Astrocyte (in vitro differentiated cells and primary cell): Measurements from ENCODE around the gene HSPA4L. TPM values are rescaled to one million over a fixed set of nuclear protein-coding genes. Genes with fewer than 3 reads are reported as not detected.

ENCODE experiments used
- DNase-seq: peaks from one replicate; pipeline ENCODE4 v3.0.0-alpha.2; 2010; ENCODE audit warnings: low read depth
- FAIRE-seq: peaks from 2 replicates; lab custom pipeline; 2011; peaks lifted over from hg19 to GRCh38; lab: Jason Lieb, UNC
- H2AFZ ChIP-seq: 2 replicates; pipeline ENCODE4 v1.6.0; 2012; ENCODE audit warnings: low read depth, low read length, inconsistent platforms
- H3K27ac ChIP-seq: 2 replicates; pipeline ENCODE4 v1.5.1; 2011; ENCODE audit warnings: low read depth, low read length, inconsistent platforms
- H3K27me3 ChIP-seq: 2 replicates; pipeline ENCODE4 v1.6.0; 2011; ENCODE audit warnings: low read length, inconsistent platforms; ENCODE audit not compliant: insufficient read depth
- H3K36me3 ChIP-seq: 2 replicates; pipeline ENCODE4 v1.5.1; 2011; ENCODE audit warnings: low read length, inconsistent platforms; ENCODE audit not compliant: insufficient read depth
- H3K4me1 ChIP-seq: 2 replicates; pipeline ENCODE4 v1.5.1; 2011; ENCODE audit warnings: low read length, inconsistent platforms; ENCODE audit not compliant: insufficient read depth
- H3K4me2 ChIP-seq: 2 replicates; pipeline ENCODE4 v1.6.0; 2012; ENCODE audit warnings: low read length, inconsistent platforms
- H3K4me3 ChIP-seq: 2 replicates; pipeline ENCODE4 v1.5.1; 2011; ENCODE audit warnings: low read depth, mild to moderate bottlenecking, low read length, inconsistent platforms; ENCODE audit not compliant: insufficient read depth
- H3K79me2 ChIP-seq: 2 replicates; pipeline ENCODE4 v1.6.0; 2012; ENCODE audit warnings: mild to moderate bottlenecking, low read length, inconsistent platforms; ENCODE audit not compliant: insufficient read depth
- H3K9ac ChIP-seq: 2 replicates; pipeline ENCODE4 v1.6.0; 2012; ENCODE audit warnings: mild to moderate bottlenecking, low read length, inconsistent platforms
- H3K9me3 ChIP-seq: 2 replicates; pipeline ENCODE4 v1.5.1; 2012; ENCODE audit warnings: low read depth, mild to moderate bottlenecking, low read length, inconsistent platforms; ENCODE audit not compliant: insufficient read depth
- H4K20me1 ChIP-seq: 2 replicates; pipeline ENCODE4 v1.6.0; 2012; ENCODE audit warnings: low read length, inconsistent platforms; ENCODE audit not compliant: insufficient read depth
- H3K27ac Mint-ChIP-seq: one replicate; pipeline ENCODE4 v1.8.0; 2021; ENCODE audit warnings: mild to moderate bottlenecking, mixed read lengths; ENCODE audit not compliant: unreplicated experiment
- H3K27me3 Mint-ChIP-seq: one replicate; pipeline ENCODE4 v1.8.0; 2021; ENCODE audit warnings: low read depth, mixed read lengths; ENCODE audit not compliant: unreplicated experiment
- H3K36me3 Mint-ChIP-seq: one replicate; pipeline ENCODE4 v1.8.0; 2021; ENCODE audit warnings: low read depth, mixed read lengths; ENCODE audit not compliant: unreplicated experiment
- H3K4me1 Mint-ChIP-seq: one replicate; pipeline ENCODE4 v1.8.0; 2021; ENCODE audit warnings: low read depth, mixed read lengths; ENCODE audit not compliant: unreplicated experiment
- H3K4me3 Mint-ChIP-seq: one replicate; pipeline ENCODE4 v1.8.0; 2021; ENCODE audit warnings: mild to moderate bottlenecking, moderate library complexity, mixed read lengths; ENCODE audit not compliant: unreplicated experiment
- H3K9me3 Mint-ChIP-seq: one replicate; pipeline ENCODE4 v1.8.0; 2021; ENCODE audit warnings: mild to moderate bottlenecking, mixed read lengths; ENCODE audit not compliant: unreplicated experiment
- EZH2 ChIP-seq: IDR thresholded peaks from 2 replicates; pipeline ENCODE4 v1.6.1; 2012; ENCODE audit warnings: mild to moderate bottlenecking, low read length, inconsistent platforms; ENCODE audit not compliant: insufficient read depth
- total RNA-seq: library from RNA; stranded (reverse); gene quantifications from 2 replicates; pipeline ENCODE4 v1.2.1, GENCODE V29; 2021
- TF ChIP-seq, protein P1 (sequence below): IDR thresholded peaks from 2 replicates; pipeline ENCODE4 v1.5.1; 2011; ENCODE audit warnings: low read depth, mild to moderate bottlenecking, inconsistent platforms, low read length, moderate library complexity; ENCODE audit not compliant: insufficient read depth

Gene HSPA4L
- total RNA-seq, 1 donor from 2014 or later = 8.9 TPM

DNA sequence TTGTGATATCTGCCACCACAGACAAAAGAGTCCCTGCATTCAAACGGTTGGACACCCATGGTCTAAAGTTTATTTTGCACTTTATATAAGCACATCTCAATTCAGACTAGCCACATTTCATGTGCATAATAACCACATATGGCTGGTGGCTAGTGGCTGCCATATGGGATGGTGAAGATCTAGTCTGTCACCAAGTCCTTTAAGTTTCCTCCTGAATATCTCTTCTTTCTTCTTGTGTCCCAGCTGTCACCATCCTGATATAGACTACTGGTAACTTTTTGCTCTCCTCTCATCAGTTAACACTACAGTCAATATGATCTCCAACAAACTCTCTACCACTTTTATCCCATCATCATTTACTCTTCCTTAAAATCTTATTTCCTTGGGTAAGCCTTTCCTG lies 9.3 kb downstream of the HSPA4L start:
- Mint-ChIP-seq H3K36me3 (no peaks in the 10 kb centered on the region), H3K4me1 (no peaks in the 10 kb centered on the region), H3K9me3 (no peaks in the 10 kb centered on the region), H3K4me3 (no peak overlapping the region), H3K27me3 (no peaks in the 10 kb centered on the region), H3K27ac (no peak overlapping the region)
- Histone ChIP-seq H3K9ac (no peak overlapping the region), H3K4me3 (no peak overlapping the region), H3K79me2 (no peaks in the 10 kb centered on the region), H2AFZ (no peak overlapping the region), H3K36me3 (no peaks in the 10 kb centered on the region), H3K27ac (no peak overlapping the region), H3K27me3 (no peaks in the 10 kb centered on the region), H3K9me3 (no peaks in the 10 kb centered on the region), H3K4me2 (no peak overlapping the region), H4K20me1 (no peaks in the 10 kb centered on the region), H3K4me1 (no peaks in the 10 kb centered on the region)
- DNase-seq = no peak
- no peak for TF ChIP-seq EZH2
- TF ChIP-seq, protein P1, sequence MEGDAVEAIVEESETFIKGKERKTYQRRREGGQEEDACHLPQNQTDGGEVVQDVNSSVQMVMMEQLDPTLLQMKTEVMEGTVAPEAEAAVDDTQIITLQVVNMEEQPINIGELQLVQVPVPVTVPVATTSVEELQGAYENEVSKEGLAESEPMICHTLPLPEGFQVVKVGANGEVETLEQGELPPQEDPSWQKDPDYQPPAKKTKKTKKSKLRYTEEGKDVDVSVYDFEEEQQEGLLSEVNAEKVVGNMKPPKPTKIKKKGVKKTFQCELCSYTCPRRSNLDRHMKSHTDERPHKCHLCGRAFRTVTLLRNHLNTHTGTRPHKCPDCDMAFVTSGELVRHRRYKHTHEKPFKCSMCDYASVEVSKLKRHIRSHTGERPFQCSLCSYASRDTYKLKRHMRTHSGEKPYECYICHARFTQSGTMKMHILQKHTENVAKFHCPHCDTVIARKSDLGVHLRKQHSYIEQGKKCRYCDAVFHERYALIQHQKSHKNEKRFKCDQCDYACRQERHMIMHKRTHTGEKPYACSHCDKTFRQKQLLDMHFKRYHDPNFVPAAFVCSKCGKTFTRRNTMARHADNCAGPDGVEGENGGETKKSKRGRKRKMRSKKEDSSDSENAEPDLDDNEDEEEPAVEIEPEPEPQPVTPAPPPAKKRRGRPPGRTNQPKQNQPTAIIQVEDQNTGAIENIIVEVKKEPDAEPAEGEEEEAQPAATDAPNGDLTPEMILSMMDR = no peak
- FAIRE-seq = peak; percentile 86

DNA sequence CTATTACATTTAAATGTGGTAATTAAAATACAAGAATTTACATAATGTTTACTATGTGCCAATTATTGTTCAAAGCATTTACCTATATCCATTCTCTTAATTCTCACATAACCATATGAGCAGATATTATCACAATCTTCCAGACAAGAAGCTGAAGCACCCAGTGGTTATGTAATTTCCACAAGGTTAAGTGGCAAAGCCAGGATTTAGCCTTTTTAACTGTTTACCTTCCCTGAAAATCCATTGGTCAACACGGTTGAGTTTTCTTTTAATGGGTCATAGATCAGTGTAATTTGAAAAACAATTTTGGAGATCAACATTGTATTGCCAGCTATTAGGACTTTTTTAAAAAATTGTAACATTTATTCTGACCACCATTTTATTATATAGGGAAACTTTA lies 11.4 kb downstream of the HSPA4L start:
- no peaks in the 10 kb centered on the region for H3K9me3 Mint-ChIP-seq
- no peaks in the 10 kb centered on the region for H3K36me3 ChIP-seq
- H3K79me2 ChIP-seq = no peaks in the 10 kb centered on the region
- H3K27me3 Mint-ChIP-seq = no peaks in the 10 kb centered on the region
- no peaks in the 10 kb centered on the region for H3K27me3 ChIP-seq
- H4K20me1 ChIP-seq = no peaks in the 10 kb centered on the region
- no peak for TF ChIP-seq EZH2
- TF ChIP-seq, protein P1 = no peak
- H3K9me3 ChIP-seq = no peaks in the 10 kb centered on the region
- H3K36me3 Mint-ChIP-seq = no peaks in the 10 kb centered on the region
- H3K27ac Mint-ChIP-seq = no peak overlapping the region
- no peak for DNase-seq
- no peak overlapping the region for H2AFZ ChIP-seq
- FAIRE-seq = no peak
- H3K4me1 ChIP-seq = no peaks in the 10 kb centered on the region
- H3K27ac ChIP-seq = no peak overlapping the region
- H3K4me2 ChIP-seq = no peak overlapping the region
- H3K4me3 ChIP-seq = no peak overlapping the region
- H3K9ac ChIP-seq = no peak overlapping the region
- H3K4me3 Mint-ChIP-seq = no peak overlapping the region
- H3K4me1 Mint-ChIP-seq = no peaks in the 10 kb centered on the region

DNA sequence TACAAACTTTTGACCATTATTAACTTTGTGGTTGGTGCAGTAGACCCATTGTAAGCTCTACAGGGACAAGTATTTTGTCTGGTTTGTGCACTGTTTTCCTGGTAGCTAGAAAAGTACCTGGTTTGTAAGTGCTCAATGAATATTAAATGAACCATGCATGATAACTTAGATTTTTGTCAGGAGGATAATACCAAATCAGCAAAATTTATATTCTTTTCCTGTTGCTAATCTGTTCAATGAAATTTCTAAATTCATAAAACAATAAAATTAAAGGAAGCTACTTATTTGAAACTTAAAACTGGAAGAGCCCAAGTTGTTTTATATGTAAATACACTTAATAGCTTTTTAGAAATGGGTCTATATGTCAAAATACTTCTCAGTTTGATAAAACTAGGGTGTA lies 17.6 kb downstream of the HSPA4L start:
- H3K9ac ChIP-seq = no peak overlapping the region
- Mint-ChIP-seq H3K36me3 (no peaks in the 10 kb centered on the region), H3K4me1 (no peaks in the 10 kb centered on the region), H3K9me3 (no peaks in the 10 kb centered on the region), H3K27me3 (no peaks in the 10 kb centered on the region), H3K27ac (no peak overlapping the region), H3K4me3 (no peak overlapping the region)
- no peak overlapping the region for H3K4me2 ChIP-seq
- no peak for FAIRE-seq
- no peaks in the 10 kb centered on the region for H3K27me3 ChIP-seq
- H3K36me3 ChIP-seq = no peaks in the 10 kb centered on the region
- H3K27ac ChIP-seq = no peak overlapping the region
- H4K20me1 ChIP-seq = no peaks in the 10 kb centered on the region
- H3K79me2 ChIP-seq = no peaks in the 10 kb centered on the region
- no peak for DNase-seq
- no peak for TF ChIP-seq EZH2
- TF ChIP-seq, protein P1 = no peak
- no peaks in the 10 kb centered on the region for H3K9me3 ChIP-seq
- no peaks in the 10 kb centered on the region for H3K4me1 ChIP-seq
- no peak overlapping the region for H2AFZ ChIP-seq
- no peak overlapping the region for H3K4me3 ChIP-seq
